ENCODE measurements around the gene IKZF1.

The IKZF1 gene

GRCh38 chr7:50353201-50353600 is 48.7 kb downstream of the IKZF1 start:
- no peaks in the 10 kb centered on the region for H3K9me2 ChIP-seq (replicated peaks; ENCODE audit: control insufficient read depth, low read length)
- peaks cover 96% of the 10 kb centered on the region for H3K79me2 ChIP-seq (ENCODE audit: control insufficient read depth, low read length)
- H3K4me2 ChIP-seq (ENCODE audit: low read length): no peak overlapping the region
- peaks cover 95% of the 10 kb centered on the region for H3K36me3 ChIP-seq (ENCODE audit: control insufficient read depth, low read length)
- peaks cover 14% of the 10 kb centered on the region; the same call in 1 of the 2 replicates for H4K20me1 ChIP-seq (ENCODE audit: control insufficient read depth, insufficient read depth, low read depth, low read length)
- peaks cover 34% of the 10 kb centered on the region for H3K4me1 ChIP-seq (ENCODE audit: control insufficient read depth, low read length)
- no peaks in the 10 kb centered on the region for H3F3A ChIP-seq (ENCODE audit: control insufficient read depth, insufficient read depth)
- no peaks in the 10 kb centered on the region for H3K9me3 ChIP-seq (ENCODE audit: control insufficient read depth, insufficient read depth, low read length)
- H3K4me3 ChIP-seq (ENCODE audit: low read length): no peak overlapping the region
- no peak overlapping the region for H3K27ac ChIP-seq (ENCODE audit: low read depth, low read length)
- TF ChIP-seq EZH2phosphoT487 (IDR thresholded peaks at IDR 0.05; ENCODE audit: borderline replicate concordance, low read length) (no peak), CTCF (IDR thresholded peaks at IDR 0.05; ENCODE audit: low read depth, low read length, poor library complexity, severe bottlenecking) (no peak)
- no peaks in the 10 kb centered on the region for H3K27me3 ChIP-seq (ENCODE audit: control insufficient read depth, low read length)

DNA sequence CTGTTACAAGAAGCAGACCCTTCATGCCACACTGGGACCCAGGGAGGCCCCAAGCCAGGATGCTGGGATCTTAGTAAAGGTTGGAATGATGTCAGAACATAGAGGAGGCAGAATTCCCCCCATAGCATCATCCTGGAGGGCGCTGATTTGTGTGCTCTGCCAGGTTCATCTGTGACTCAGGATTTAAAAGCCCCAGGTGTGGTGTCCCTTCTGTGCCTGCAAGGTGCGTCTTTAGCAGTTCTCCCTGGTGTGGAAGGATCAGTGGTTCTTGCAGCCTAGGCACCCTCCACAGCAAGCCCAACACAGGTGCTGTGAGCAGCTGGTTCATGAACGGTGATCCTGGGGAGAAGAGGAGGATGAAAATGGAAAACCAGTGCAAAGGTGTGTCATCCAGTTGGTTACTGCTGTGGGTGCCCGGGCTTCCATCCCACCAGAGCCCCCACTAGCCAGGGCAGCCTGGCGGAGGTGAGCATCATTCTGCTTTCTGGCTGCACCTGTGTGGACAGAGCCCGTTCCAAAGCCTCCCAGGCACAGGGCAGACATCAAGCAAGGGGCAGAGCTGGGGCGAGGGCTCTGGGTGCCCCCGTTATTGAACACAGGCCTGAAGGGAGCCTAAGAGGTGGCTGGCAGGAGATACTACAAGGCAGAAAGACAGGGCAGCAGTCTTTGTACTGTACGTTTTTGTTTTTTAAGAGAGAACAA is 49.5 kb downstream of the IKZF1 start:
- TF ChIP-seq EZH2phosphoT487 (IDR thresholded peaks at IDR 0.05; ENCODE audit: borderline replicate concordance, low read length) (no peak), CTCF (IDR thresholded peaks at IDR 0.05; ENCODE audit: low read depth, low read length, poor library complexity, severe bottlenecking) (no peak)
- peaks cover 96% of the 10 kb centered on the region for H3K79me2 ChIP-seq (ENCODE audit: control insufficient read depth, low read length)
- no peak overlapping the region for H3K27ac ChIP-seq (ENCODE audit: low read depth, low read length)
- no peaks in the 10 kb centered on the region for H3K9me2 ChIP-seq (replicated peaks; ENCODE audit: control insufficient read depth, low read length)
- H3K36me3 ChIP-seq (ENCODE audit: control insufficient read depth, low read length): peaks cover 95% of the 10 kb centered on the region
- H3F3A ChIP-seq (ENCODE audit: control insufficient read depth, insufficient read depth): no peaks in the 10 kb centered on the region
- no peaks in the 10 kb centered on the region for H3K27me3 ChIP-seq (ENCODE audit: control insufficient read depth, low read length)
- H3K4me2 ChIP-seq (ENCODE audit: low read length): no peak overlapping the region
- H4K20me1 ChIP-seq (ENCODE audit: control insufficient read depth, insufficient read depth, low read depth, low read length): peaks cover 11% of the 10 kb centered on the region
- H3K4me1 ChIP-seq (ENCODE audit: control insufficient read depth, low read length): peaks cover 26% of the 10 kb centered on the region
- H3K9me3 ChIP-seq (ENCODE audit: control insufficient read depth, insufficient read depth, low read length): no peaks in the 10 kb centered on the region
- H3K4me3 ChIP-seq (ENCODE audit: low read length): no peak overlapping the region

- Histone ChIP-seq H3K9me2 (replicated peaks; ENCODE audit: control insufficient read depth, low read length) (no peaks in the 10 kb centered on the region), H3K4me2 (ENCODE audit: low read length) (no peak overlapping the region), H3K79me2 (ENCODE audit: control insufficient read depth, low read length) (peaks cover 96% of the 10 kb centered on the region), H3K4me1 (ENCODE audit: control insufficient read depth, low read length) (peaks cover 8% of the 10 kb centered on the region), H3K36me3 (ENCODE audit: control insufficient read depth, low read length) (peaks cover 95% of the 10 kb centered on the region), H3F3A (ENCODE audit: control insufficient read depth, insufficient read depth) (no peaks in the 10 kb centered on the region), H3K4me3 (ENCODE audit: low read length) (no peak overlapping the region), H3K27me3 (ENCODE audit: control insufficient read depth, low read length) (no peaks in the 10 kb centered on the region), H4K20me1 (ENCODE audit: control insufficient read depth, insufficient read depth, low read depth, low read length) (peaks cover 8% of the 10 kb centered on the region), H3K27ac (ENCODE audit: low read depth, low read length) (no peak overlapping the region), H3K9me3 (ENCODE audit: control insufficient read depth, insufficient read depth, low read length) (no peaks in the 10 kb centered on the region)
- TF ChIP-seq CTCF (IDR thresholded peaks at IDR 0.05; ENCODE audit: low read depth, low read length, poor library complexity, severe bottlenecking) (no peak), EZH2phosphoT487 (IDR thresholded peaks at IDR 0.05; ENCODE audit: borderline replicate concordance, low read length) (no peak)
Observed at GRCh38 chr7:50355817-50356178, 51.3 kb downstream of the IKZF1 start.
